ENCODE results near the gene BCAP31.
A peak's percentile ranks its signal among the peaks of the same experiment; 100 is the strongest.

BCAP31 gene

GRCh38 chrX:153673428-153674218, 50.6 kb downstream of the BCAP31 start, which contains the start of gene PNCK:
TSS of gene PNCK (minus strand) at chrX:153673813. CDS start at chrX:153673076, 737 bp downstream.
- no peak for DNase-seq

GRCh38 chrX:153672531-153673427, 51.4 kb downstream of the BCAP31 start:
- no peak for DNase-seq

DNA sequence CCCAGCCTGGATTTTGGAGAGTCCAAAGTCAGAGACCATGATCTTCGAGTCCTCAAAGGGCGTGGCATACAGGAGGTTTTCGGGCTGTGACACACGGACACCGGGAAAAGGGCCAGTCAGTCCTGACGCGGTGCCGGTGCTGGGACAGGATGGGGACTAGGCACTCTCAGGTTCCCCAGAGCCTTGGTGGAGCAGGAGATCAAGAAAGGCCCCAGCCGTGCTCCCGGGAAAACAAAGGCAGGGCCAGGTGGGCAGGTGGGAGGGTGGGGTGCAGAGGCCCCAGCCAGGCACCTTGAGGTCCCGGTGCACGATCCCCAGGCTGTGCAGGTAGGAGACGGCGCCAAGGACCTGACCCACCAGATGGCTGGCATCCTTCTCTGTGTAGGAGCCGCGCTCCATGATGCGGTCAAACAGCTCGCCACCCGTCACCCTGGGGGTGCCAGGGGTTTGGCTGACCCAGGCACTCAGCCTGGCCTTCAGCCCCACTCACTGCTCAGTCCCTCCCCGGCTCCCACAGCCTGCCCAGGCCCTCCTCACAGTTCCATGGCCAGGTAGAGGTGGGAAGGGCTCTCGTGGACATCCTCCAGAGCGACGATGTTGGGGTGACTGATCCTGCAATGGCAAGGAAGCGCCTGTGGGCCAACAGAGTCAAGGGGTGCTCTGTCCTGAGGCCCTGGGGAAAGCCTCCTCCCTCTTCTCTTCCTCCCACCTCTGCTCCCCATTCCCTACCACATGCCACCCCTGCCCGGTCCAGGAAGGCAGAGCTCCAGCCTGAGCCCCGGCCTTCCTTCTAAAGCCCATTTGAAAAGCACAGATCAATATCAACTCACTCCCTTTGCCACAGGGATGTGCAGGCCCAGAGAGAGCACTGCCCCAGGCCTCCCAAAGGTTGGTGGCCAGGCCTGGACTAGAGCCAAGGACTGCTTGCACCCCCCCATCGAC, 52.3 kb downstream of the BCAP31 start:
- no peak for DNase-seq

GRCh38 chrX:153670748-153671588, 53.2 kb downstream of the BCAP31 start:
- no peak for DNase-seq

- DNase-seq: no peak
These were observed 54.1 kb downstream of the BCAP31 start for GRCh38 chrX:153669901-153670731.

DNA sequence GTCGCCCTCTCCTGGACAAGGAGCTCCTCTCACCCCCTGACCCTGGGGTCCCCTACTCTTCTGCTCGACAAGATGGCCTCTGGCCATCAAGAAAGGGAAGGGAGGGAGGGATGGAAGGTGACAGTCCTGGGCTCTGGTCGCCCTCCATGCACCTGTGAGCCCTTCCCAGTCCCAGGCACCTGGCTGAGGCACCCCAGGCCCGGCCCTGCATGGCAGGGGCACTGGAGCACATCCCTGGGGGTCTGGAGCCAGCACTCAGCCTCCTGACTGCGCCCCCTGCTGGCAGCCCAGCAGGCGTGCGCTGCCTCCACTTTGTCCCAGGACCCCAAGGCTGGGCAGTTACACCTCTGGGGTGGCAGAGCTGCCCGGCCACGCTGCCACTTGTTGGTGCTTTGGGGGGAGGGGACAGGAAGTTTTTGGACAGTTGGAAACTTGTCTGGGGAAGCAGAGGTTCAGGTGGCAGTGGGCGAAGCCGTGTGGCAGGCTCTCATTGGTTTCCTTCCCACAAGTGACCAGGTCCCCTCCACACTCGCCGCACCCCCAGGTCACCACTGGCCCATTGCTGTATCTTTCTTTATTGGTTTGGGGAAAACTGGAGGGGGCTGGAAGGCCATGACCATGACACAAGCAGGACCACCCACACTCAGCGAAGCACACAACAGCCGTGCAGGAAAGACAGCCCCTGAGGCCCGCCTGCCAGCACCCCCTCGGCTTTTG, 54.9 kb downstream of the BCAP31 start:
- DNase-seq: no peak

DNA sequence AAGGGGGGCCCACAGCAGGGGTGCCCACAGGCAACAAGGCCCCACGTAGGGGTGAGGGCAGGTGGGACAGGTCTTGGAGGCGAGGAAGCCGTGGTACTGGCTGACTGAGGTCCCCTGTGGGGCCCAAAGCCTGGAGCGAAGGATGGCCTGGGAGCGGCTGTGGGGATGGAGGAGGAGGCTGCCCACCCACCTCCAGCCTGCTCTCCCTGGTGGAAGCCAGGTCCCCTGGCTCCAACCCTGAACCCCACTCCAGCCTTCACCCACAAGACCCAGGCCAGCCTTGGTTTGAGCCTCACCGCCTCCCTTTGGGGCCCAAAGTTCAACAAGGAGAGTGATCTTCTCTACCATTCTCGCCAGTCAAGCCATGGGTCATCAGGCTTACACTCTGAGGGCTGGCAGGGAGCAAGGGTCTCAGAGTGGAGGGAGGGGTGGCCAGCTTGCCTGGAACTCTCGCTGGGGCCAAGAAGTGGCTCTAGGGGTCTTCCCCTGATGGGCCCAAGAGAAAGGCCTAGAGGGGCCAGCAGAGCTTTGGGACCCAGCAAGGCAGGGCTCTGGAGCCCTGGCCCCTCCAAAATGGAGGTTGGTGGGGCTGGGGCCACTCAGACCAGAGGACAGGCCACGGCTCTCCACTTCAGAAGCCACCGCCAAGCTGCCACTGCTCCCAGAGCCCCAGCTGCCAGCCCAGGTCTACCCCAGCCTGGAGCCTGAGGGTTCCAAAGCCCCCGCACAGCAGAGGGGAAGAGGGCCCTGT, 55.6 kb downstream of the BCAP31 start:
- no peak for DNase-seq

GRCh38 chrX:153667956-153668396, 56.2 kb downstream of the BCAP31 start:
- DNase-seq: peak in 12 of 14 donors; percentile 23 to 82 (median 72)

- no peak for DNase-seq
These were observed 56.8 kb downstream of the BCAP31 start for GRCh38 chrX:153667281-153667955.

DNA sequence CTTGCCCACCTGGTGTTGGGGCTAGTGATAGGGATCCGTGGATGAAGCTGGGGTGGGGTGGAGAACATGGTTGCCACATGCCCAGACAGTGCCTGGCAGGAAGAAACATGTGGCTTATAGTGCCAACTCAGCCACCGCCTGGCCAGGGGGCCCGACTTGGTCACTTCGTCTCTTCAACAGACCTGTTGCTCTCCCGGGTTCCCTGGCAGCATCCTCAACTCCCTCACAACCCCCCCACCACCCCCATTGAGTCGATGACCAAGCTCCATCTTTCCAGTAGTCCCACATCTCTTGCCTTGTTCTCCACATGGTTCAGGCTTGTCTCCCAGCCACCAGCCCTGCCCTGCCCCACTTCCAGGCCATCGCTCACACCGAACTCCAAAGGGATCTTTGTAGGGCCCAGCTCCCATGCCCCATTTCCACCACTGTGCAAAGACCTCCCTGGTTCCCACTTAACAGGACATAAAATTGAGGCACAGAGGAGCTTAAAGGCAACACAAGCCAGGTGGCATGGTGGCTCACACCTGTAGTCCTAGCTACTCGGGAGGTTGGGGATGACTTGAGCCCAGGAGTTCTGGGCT, 58.4 kb downstream of the BCAP31 start:
- DNase-seq: no peak

GRCh38 chrX:153662266-153662665, 61.9 kb downstream of the BCAP31 start:
- DNase-seq: no peak

DNA sequence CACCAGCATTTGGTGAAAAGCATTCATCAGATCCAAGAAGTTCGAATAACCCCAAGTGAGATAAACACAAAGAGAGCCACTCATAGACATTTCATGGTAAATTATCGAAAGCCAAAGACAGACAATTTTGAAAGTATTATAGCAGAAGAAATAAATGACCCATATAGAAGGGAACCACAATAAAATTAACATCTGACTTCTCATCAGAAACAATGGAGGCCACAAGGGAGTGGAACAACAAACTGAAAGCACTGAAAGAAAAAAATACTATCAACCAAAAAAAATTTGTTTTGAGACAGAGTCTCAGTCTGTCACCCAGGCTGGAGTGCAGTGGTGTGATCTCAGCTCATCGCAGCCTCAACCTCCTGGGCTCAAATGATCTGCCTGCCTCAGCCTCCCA, 64.9 kb downstream of the BCAP31 start:
- no peak for DNase-seq

DNA sequence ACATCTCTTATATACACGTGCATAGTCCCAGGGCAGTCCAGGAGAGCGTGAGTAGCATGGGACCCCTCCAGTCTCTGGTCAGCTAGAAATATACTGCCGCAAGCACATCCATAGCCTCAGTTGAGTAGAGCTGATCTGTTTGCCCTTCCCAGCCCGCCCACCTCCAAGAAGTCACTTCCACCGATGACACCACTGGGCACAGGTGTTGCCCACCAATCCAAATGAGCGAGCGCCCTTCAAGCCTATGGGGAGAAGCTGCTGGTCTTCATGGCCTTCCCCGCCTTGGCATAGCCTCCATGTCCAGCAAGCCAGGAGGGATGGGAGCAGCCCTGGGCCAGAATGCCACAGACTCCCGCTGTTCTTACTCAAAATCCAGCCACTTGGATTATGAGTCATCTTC, 67.0 kb downstream of the BCAP31 start:
- no peak for DNase-seq

DNA sequence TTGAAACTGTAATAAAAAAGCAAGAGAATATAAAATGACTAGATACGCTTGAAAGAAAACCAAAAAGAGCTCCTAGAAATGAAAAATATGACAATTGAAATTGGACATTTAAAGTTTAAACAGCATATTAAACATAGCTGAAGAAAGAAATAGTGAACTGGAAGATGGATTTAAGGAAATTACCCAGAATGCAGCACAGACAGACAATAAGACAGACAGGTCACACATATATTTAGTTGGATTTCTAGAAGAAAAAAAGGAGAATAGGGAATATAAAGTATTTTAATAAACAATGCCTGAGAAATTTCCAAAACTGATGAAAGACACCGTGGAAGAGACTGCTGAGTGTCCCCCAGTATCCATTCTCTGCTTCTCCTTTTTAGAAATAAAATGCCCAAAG, 70.6 kb downstream of the BCAP31 start:
- DNase-seq: no peak

DNA sequence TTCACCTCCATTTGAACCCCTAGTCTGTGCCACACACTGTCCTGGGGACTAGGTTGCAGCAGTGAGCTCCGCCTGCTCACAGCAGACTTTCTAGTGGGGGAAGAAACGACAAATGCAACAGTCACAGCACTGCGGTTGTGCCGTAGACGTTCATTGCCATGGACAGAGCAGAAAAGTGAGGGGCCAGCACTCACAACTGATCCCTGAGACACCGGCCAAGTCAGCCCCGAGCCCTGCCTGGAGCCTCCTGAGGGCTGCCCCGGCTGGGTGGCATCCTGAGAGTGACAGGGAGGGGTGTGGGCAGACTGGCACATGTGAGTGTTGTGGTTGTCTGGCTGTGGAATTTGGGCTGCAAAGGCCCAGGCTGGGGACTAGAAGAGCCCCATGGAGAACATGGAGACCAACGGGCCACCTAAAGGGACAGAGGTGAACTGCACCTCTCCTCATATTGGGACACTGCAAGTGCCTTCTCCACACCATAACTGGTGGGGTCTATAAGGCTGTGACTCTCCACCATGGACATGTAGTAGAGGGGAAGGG, 72.6 kb downstream of the BCAP31 start:
- no peak for DNase-seq

- no peak for DNase-seq
These were observed 73.2 kb downstream of the BCAP31 start for GRCh38 chrX:153650959-153651358.

All from C1 segment of cervical spinal cord (tissue), 14 donors.